A549 (cell line): ENCODE measurements around the gene PARD3B. TPM values are rescaled to one million over a fixed set of nuclear protein-coding genes. Genes with fewer than 3 reads are reported as not detected.

ENCODE experiments used
- ATAC-seq, 2 experiments: fragments of 200-7000 bp in 1 of 2; fragments of >200 bp in 1 of 2; cut with Nextera tagmentation in 1 of 2; cut with Tn5 transposase in 1 of 2; 3 replicates each; pipeline versions ENCODE4 v1.8.0 to v1.9.1; 2018 to 2020; ENCODE audit warnings: mild to moderate bottlenecking in 1 of 2, moderate library complexity in 1 of 2
- CTCF ChIA-PET: fragments of 300-600 bp; sonication (Branson Sonifier 250); formaldehyde crosslinking; extraction: SDS; loops from one replicate; lab custom pipeline; 2021; ENCODE audit warnings: antibody characterized with exemption, inconsistent platforms; lab: Yijun Ruan, JAX
- POLR2A ChIA-PET: fragments of 350-600 bp; formaldehyde crosslinking; extraction: SDS; loops from one replicate; lab custom pipeline; 2021; ENCODE audit warnings: antibody characterized with exemption, inconsistent platforms; lab: Yijun Ruan, JAX
- DNase-seq, 2 experiments: peaks; one replicate each; pipeline versions ENCODE4 v3.0.0 to v3.0.0-alpha.2; 2011 to 2016; ENCODE audit warnings: low read depth in 1 of 2, low spot score in 1 of 2
- FAIRE-seq: peaks from 2 replicates; lab custom pipeline; 2011; peaks lifted over from hg19 to GRCh38; lab: Jason Lieb, UNC
- H3K27ac ChIP-seq, 2 experiments: fragments of >200 bp; sonication (Bioruptor Twin); formaldehyde crosslinking; 3 replicates each; pipeline ENCODE4 v1.5.1; 2016 to 2017
- H3K4me1 ChIP-seq: fragments of >200 bp; sonication (Bioruptor Twin); formaldehyde crosslinking; 3 replicates; pipeline ENCODE4 v1.6.1; 2016
- H3K4me2 ChIP-seq: fragments of >200 bp; sonication (Bioruptor Twin); formaldehyde crosslinking; 3 replicates; pipeline ENCODE4 v1.6.1; 2016
- H3K4me3 ChIP-seq: fragments of >200 bp; sonication (Bioruptor Twin); formaldehyde crosslinking; 3 replicates; pipeline ENCODE4 v1.5.1; 2016
- H3K9me3 ChIP-seq: fragments of >200 bp; sonication (Bioruptor Twin); formaldehyde crosslinking; 3 replicates; pipeline ENCODE4 v1.6.1; 2016
- ATOH8 ChIP-seq: fragments of 250-450 bp; sonication (Bioruptor Pico); IDR thresholded peaks from 2 replicates; pipeline ENCODE4 v1.5.0; 2020; ENCODE audit warnings: low read depth, mild to moderate bottlenecking, moderate library complexity
- BCL3 ChIP-seq: fragments of >200 bp; sonication (Bioruptor Twin); formaldehyde crosslinking; IDR thresholded peaks from 3 replicates; pipeline ENCODE4 v1.6.1; 2016
- BHLHE40 ChIP-seq: IDR thresholded peaks from 2 replicates; pipeline ENCODE4 v1.6.1; 2012; ENCODE audit warnings: low read depth, low read length, inconsistent platforms
- CBX2 ChIP-seq: fragments of 200-600 bp; sonication (generic); IDR thresholded peaks from 2 replicates; pipeline ENCODE4 v1.6.1; 2016; ENCODE audit warnings: low read depth, mild to moderate bottlenecking, borderline replicate concordance
- E2F6 ChIP-seq: IDR thresholded peaks from 2 replicates; pipeline ENCODE4 v1.6.1; 2012; ENCODE audit warnings: low read depth, borderline replicate concordance
- EHMT2 ChIP-seq: fragments of 200-600 bp; sonication (generic); IDR thresholded peaks from 2 replicates; pipeline ENCODE4 v1.6.1; 2016; ENCODE audit warnings: antibody characterized with exemption, low read depth, mild to moderate bottlenecking, moderate library complexity
- EP300 ChIP-seq, 2 experiments: fragments of >200 bp; sonication (Bioruptor Twin); formaldehyde crosslinking; IDR thresholded peaks; 2 replicates in 1 of 2; 3 replicates in 1 of 2; pipeline ENCODE4 v1.6.1; 2016 to 2017
- ESRRA ChIP-seq: fragments of 150-350 bp; IDR thresholded peaks from 2 replicates; pipeline ENCODE4 v1.6.1; 2014; ENCODE audit warnings: mild to moderate bottlenecking, low read length, borderline replicate concordance
- HDAC2 ChIP-seq: fragments of 200-600 bp; sonication (generic); IDR thresholded peaks from 2 replicates; pipeline ENCODE4 v1.6.1; 2016
- HEYL ChIP-seq: fragments of 250-450 bp; sonication (Bioruptor Pico); IDR thresholded peaks from 2 replicates; pipeline ENCODE4 v1.8.0; 2021; ENCODE audit warnings: mild to moderate bottlenecking, moderate library complexity
- HMGXB4 ChIP-seq: fragments of 250-450 bp; sonication (Bioruptor Pico); IDR thresholded peaks from 2 replicates; pipeline ENCODE4 v1.5.0; 2021; ENCODE audit warnings: mild to moderate bottlenecking, moderate library complexity, borderline replicate concordance
- HOXA7 ChIP-seq: fragments of 250-450 bp; sonication (Bioruptor Pico); IDR thresholded peaks from 2 replicates; pipeline ENCODE4 v1.5.0; 2020; ENCODE audit warnings: mild to moderate bottlenecking, moderate library complexity
- KDM5A ChIP-seq: fragments of 200-600 bp; sonication (generic); IDR thresholded peaks from 2 replicates; pipeline ENCODE4 v1.6.1; 2016; ENCODE audit warnings: antibody characterized with exemption, mild to moderate bottlenecking
- MAX ChIP-seq: IDR thresholded peaks from 2 replicates; pipeline ENCODE4 v1.6.1; 2012
- MYC ChIP-seq: IDR thresholded peaks from 2 replicates; pipeline ENCODE4 v1.6.1; 2012; ENCODE audit warnings: mild to moderate bottlenecking, inconsistent platforms, low read length, improper control_type of control experiment, borderline replicate concordance
- NPAS2 ChIP-seq: fragments of 250-450 bp; sonication (Bioruptor Pico); IDR thresholded peaks from 2 replicates; pipeline ENCODE4 v1.8.0; 2022; ENCODE audit warnings: mild to moderate bottlenecking, moderate library complexity, borderline replicate concordance
- RAD21 ChIP-seq, 2 experiments: fragments of >200 bp in 1 of 2; sonication (Bioruptor Twin) in 1 of 2; formaldehyde crosslinking in 1 of 2; IDR thresholded peaks in 1 of 2; conservative IDR thresholded peaks in 1 of 2; 2 replicates in 1 of 2; 3 replicates in 1 of 2; pipeline ENCODE4 v1.6.1; 2012 to 2018; ENCODE audit warnings: inconsistent platforms in 1 of 2
- RFX5 ChIP-seq: fragments of 450-650 bp; IDR thresholded peaks from 2 replicates; pipeline ENCODE4 v1.7.1; 2014; ENCODE audit warnings: antibody characterized with exemption, mild to moderate bottlenecking, moderate library complexity
- SMC3 ChIP-seq: fragments of >200 bp; sonication (Bioruptor Twin); formaldehyde crosslinking; IDR thresholded peaks from 3 replicates; pipeline ENCODE4 v1.6.1; 2018; ENCODE audit warnings: inconsistent platforms
- ZC3H11A ChIP-seq: fragments of 450-650 bp; IDR thresholded peaks from 2 replicates; pipeline ENCODE4 v1.6.1; 2014; ENCODE audit warnings: antibody characterized with exemption, mild to moderate bottlenecking
- ZSCAN20 ChIP-seq: fragments of 250-450 bp; sonication (Bioruptor Pico); IDR thresholded peaks from 2 replicates; pipeline ENCODE4 v1.8.0; 2022; ENCODE audit warnings: mild to moderate bottlenecking, moderate library complexity
- WGBS: methylation state at CpG from one replicate; pipeline ENCODE4 v1.1.6; 2017; ENCODE audit errors: missing lambda C conversion rate; 5-methylcytosine and 5-hydroxymethylcytosine counted together
- polyA plus RNA-seq, 4 experiments: library from polyadenylated mRNA; depleted of rRNA in 3 of 4; stranded (reverse); fragments of >200 nt; fragmentation: RNase III in 1 of 4; extraction: RNeasy Plus Mini Kit Qiagen cat#74134 plus additional on column Dnase treatment in 1 of 4; gene quantifications; 2 replicates in 3 of 4; 3 replicates in 1 of 4; pipeline ENCODE4 v1.2.3, GENCODE V29; 2011 to 2017

The PARD3B gene
- polyA plus RNA-seq, 2 of the 4 experiments (the other 2 are of a cell fraction): 1.2 to 2.4 TPM

- TF ChIP-seq CBX2: no peak
- TF ChIP-seq BCL3: no peak
- TF ChIP-seq, all 56 proteins: peak for 0
These were observed 955.7 kb downstream of the PARD3B start (continued) for GRCh38 chr2:205500951-205501350.

GRCh38 chr2:205501826-205502225, 956.6 kb downstream of the PARD3B start:
- FAIRE-seq (no peak), DNase-seq (no peak), ATAC-seq (no peak)
- Histone ChIP-seq H3K9me3 (no peaks in the 10 kb centered on the region), H3K4me3 (no peak overlapping the region)
- WGBS: 33% methylated on average over 7 of the region's 7 CpGs
- TF ChIP-seq RFX5: no peak
- no peak for TF ChIP-seq E2F6
- TF ChIP-seq SMC3: no peak
- TF ChIP-seq HOXA7 (CRISPR knock-in tag): no peak
- TF ChIP-seq KDM5A: no peak
- TF ChIP-seq, all 56 proteins: peak for 0
- Histone ChIP-seq H3K4me2 (no peak overlapping the region), H3K4me1 (no peaks in the 10 kb centered on the region), H3K27ac (no peak overlapping the region)
- ChIA-PET CTCF (interaction anchor here (1.4 kb wide), 1 partner anchor 10 kb away, joined by 3 read pairs; no protein-coding TSS in a partner anchor), POLR2A (interaction anchor here (0.7 kb wide), 1 partner anchor 150 kb away, joined by 5 read pairs; no protein-coding TSS in a partner anchor)

- H3K4me1 ChIP-seq: no peaks in the 10 kb centered on the region
- CTCF ChIA-PET: no interaction called here
- TF ChIP-seq ZSCAN20 (CRISPR knock-in tag): no peak
- no peak for TF ChIP-seq HDAC2
- TF ChIP-seq EHMT2: no peak
- TF ChIP-seq MAX: no peak
- no peak overlapping the region for H3K4me3 ChIP-seq
- no peak overlapping the region for H3K4me2 ChIP-seq
- H3K27ac ChIP-seq: no peak overlapping the region
- DNase-seq: no peak
- no peaks in the 10 kb centered on the region for H3K9me3 ChIP-seq
- POLR2A ChIA-PET: no interaction called here
- no peak for ATAC-seq
- no peak for FAIRE-seq
- WGBS: 28% methylated on average over 2 of the region's 2 CpGs
These were observed 960.1 kb downstream of the PARD3B start for GRCh38 chr2:205505371-205505770.

- no peak overlapping the region for H3K27ac ChIP-seq
- ATAC-seq: no peak
- no peak for FAIRE-seq
- no peak overlapping the region for H3K4me3 ChIP-seq
- DNase-seq: no peak
- H3K4me1 ChIP-seq: no peaks in the 10 kb centered on the region
- CTCF ChIA-PET: interaction anchor here (1.2 to 1.3 kb wide), 2 partner anchors 9 to 1186 kb away, joined by 3 to 4 read pairs; no protein-coding TSS in a partner anchor
- POLR2A ChIA-PET: no interaction called here
- WGBS: 62% methylated on average over 4 of the region's 4 CpGs
- no peaks in the 10 kb centered on the region for H3K9me3 ChIP-seq
- no peak overlapping the region for H3K4me2 ChIP-seq
- TF ChIP-seq ESRRA: no peak
- TF ChIP-seq E2F6: no peak
- no peak for TF ChIP-seq HEYL
- no peak for TF ChIP-seq HMGXB4
- TF ChIP-seq ZC3H11A: no peak
- no peak for TF ChIP-seq MYC
- no peak for TF ChIP-seq NPAS2 (CRISPR knock-in tag)
- no peak for TF ChIP-seq RAD21 (conservative IDR thresholded peaks at IDR 0.05 in 1 of 2, IDR thresholded peaks at IDR 0.05 in 1 of 2)
- no peak for TF ChIP-seq BHLHE40
- TF ChIP-seq EP300 (IDR thresholded peaks at IDR 0.05): no peak
- no peak for TF ChIP-seq RFX5
- no peak for TF ChIP-seq ATOH8 (CRISPR knock-in tag)
These were observed 964.4 kb downstream of the PARD3B start for GRCh38 chr2:205509655-205510054.
